Mesothelial cell of epicardium (in vitro differentiated cells): Measurements from ENCODE around the gene NANOS1. TPM values are rescaled to one million over a fixed set of nuclear protein-coding genes. Genes with fewer than 3 reads are reported as not detected.

Experiments used
- DNase-seq, 2 experiments: peaks; one replicate each; pipeline ENCODE4 v3.0.0; 2021; ENCODE audit warnings: low spot score in 2 of 2; ENCODE audit not compliant: unreplicated experiment in 2 of 2
- H3K27ac Mint-ChIP-seq: 2 replicates; pipeline ENCODE4 v1.8.0; 2021; ENCODE audit warnings: mixed read lengths
- H3K27me3 Mint-ChIP-seq: 2 replicates; pipeline ENCODE4 v1.8.0; 2021; ENCODE audit warnings: low read depth, mixed read lengths
- H3K36me3 Mint-ChIP-seq: 2 replicates; pipeline ENCODE4 v1.8.0; 2021; ENCODE audit warnings: mixed read lengths
- H3K4me1 Mint-ChIP-seq: 2 replicates; pipeline ENCODE4 v1.8.0; 2021; ENCODE audit warnings: mixed read lengths
- H3K4me3 Mint-ChIP-seq: 2 replicates; pipeline ENCODE4 v1.8.0; 2021; ENCODE audit warnings: mild to moderate bottlenecking, moderate library complexity, mixed read lengths
- H3K9me3 Mint-ChIP-seq: 2 replicates; pipeline ENCODE4 v1.8.0; 2021; ENCODE audit warnings: mixed read lengths
- total RNA-seq: library from RNA; stranded (reverse); gene quantifications from 3 replicates; pipeline ENCODE4 v1.2.1, GENCODE V29; 2021
- TF ChIP-seq, protein P1 (sequence below): fragments of 200-600 bp; sonication (generic); IDR thresholded peaks from one replicate; pipeline ENCODE4 v1.5.0; 2021; ENCODE audit warnings: antibody characterized with exemption; ENCODE audit not compliant: unreplicated experiment

The NANOS1 gene
- total RNA-seq, 1 donor from 2014 or later, result 4.1 TPM

DNA sequence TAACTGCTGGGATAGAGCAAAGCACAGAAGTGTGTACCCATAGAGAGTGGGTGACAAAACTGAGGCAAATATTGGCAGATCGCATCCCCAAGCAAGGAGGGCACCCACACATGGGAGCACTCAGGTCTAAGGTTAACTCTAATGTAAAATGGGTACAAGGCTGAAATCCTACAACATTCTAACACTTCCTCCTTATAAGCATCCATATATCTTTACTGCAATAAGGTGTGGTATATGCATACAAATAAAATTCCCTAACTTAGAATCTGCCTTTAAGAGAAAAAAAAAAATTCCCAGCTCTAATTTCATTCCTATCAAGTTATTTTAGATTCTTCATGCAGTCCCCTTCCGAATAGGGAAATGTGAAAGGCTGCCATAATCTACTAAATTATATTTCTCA, 32.4 kb downstream of the NANOS1 start:
- Mint-ChIP-seq H3K27me3 (no peaks in the 10 kb centered on the region), H3K4me1 (peaks cover 2% of the 10 kb centered on the region), H3K9me3 (no peaks in the 10 kb centered on the region), H3K27ac (no peak overlapping the region), H3K36me3 (peaks cover 62% of the 10 kb centered on the region), H3K4me3 (no peak overlapping the region)
- TF ChIP-seq, protein P1, sequence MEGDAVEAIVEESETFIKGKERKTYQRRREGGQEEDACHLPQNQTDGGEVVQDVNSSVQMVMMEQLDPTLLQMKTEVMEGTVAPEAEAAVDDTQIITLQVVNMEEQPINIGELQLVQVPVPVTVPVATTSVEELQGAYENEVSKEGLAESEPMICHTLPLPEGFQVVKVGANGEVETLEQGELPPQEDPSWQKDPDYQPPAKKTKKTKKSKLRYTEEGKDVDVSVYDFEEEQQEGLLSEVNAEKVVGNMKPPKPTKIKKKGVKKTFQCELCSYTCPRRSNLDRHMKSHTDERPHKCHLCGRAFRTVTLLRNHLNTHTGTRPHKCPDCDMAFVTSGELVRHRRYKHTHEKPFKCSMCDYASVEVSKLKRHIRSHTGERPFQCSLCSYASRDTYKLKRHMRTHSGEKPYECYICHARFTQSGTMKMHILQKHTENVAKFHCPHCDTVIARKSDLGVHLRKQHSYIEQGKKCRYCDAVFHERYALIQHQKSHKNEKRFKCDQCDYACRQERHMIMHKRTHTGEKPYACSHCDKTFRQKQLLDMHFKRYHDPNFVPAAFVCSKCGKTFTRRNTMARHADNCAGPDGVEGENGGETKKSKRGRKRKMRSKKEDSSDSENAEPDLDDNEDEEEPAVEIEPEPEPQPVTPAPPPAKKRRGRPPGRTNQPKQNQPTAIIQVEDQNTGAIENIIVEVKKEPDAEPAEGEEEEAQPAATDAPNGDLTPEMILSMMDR, result no peak
- no peak for DNase-seq

DNA sequence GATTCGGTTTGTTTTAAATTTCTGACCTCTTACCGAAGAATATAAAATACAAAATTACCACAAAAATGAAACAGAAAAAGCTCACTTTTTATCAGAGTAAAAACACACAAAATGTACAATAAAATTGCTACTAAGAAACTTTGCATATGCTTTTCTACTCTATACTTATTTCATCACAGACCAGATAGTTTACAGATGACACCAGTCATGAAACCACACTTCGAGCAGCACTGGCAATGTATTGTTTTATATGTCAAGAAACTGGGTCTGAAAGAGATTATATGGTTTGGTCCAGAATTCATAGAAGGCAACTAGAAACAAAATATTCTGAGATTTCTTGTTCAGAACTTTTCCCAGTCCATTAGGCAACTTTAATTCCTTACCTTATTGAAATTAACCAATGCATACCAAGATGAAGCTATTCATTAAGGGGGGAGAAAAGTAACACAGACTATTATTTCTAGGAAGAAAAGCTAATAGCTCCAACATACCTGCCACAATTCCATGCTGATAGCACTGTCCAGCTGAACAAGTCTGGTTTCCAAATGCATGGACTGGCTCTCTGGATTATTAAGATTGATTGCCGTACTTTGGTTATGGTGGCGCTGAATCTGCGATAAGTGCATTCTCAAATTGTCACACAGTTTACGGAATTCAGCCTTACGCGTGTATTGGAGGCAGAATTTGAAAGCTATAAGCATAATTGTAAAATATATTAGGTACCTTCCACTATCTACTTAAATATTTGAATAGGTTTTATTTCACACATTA, 41.1 kb downstream of the NANOS1 start:
- H3K27ac Mint-ChIP-seq, result no peak overlapping the region
- no peaks in the 10 kb centered on the region for H3K27me3 Mint-ChIP-seq
- no peak overlapping the region for H3K4me3 Mint-ChIP-seq
- DNase-seq, result no peak
- peaks cover 48% of the 10 kb centered on the region for H3K36me3 Mint-ChIP-seq
- TF ChIP-seq, protein P1, result no peak
- no peaks in the 10 kb centered on the region for H3K9me3 Mint-ChIP-seq
- peaks cover 11% of the 10 kb centered on the region for H3K4me1 Mint-ChIP-seq

DNA sequence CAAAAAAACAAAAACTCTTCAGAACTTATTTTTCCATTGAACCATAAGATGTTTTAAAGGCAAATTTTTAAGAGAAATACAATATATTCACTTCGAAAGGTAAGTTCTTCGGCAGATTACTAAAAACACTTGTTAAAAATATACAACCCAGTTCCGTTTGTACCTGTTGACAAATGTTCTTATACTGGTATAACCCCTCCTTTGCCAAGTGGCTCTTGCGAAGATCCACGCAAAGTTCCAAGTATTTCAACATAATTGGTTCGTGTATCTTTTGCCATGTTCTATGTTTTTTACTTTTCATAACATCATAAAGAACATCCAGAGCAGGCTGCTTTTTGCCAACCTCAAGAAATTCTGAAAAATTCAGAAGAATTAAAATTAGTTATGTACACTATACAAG, 44.1 kb downstream of the NANOS1 start:
- H3K9me3 Mint-ChIP-seq, result no peaks in the 10 kb centered on the region
- peaks cover 19% of the 10 kb centered on the region for H3K4me1 Mint-ChIP-seq
- TF ChIP-seq, protein P1, result no peak
- DNase-seq, result no peak
- H3K27ac Mint-ChIP-seq, result peak overlapping the region; percentile 44
- no peak overlapping the region for H3K4me3 Mint-ChIP-seq
- H3K27me3 Mint-ChIP-seq, result no peaks in the 10 kb centered on the region
- peaks cover 32% of the 10 kb centered on the region for H3K36me3 Mint-ChIP-seq

DNA sequence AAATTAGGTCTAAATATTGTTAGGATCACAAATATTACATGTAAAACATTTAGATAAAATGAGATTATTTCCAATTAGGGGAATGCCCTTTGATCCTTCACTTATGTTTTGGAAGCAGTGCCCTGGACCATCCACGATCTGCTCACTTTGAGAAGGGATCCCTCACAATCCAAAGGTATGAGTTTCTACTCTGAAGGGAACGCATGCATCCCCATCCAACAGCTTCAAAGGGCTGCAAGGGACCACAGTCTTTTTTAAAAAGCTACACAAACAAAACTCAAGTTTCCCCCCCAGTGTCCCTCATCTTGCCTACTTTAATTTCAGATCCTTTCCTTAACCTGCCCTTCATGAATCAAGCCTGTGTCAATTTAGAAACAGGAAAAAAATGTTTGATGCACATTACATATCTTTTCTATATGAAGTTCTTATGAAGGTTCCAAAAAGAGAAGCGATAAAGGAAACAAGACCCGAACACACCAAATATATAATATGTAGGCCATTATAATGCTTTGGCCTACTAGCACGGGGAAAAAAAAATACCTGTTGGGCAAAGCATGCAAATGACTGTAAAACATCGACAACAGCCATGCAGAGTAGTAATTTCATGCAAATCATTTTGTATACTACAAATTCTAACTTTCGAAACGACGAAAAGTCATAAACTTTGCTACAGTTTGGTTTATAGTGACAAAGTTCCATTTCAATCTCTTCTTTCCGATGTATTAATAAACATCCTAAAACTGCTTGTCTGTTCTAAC, 49.1 kb downstream of the NANOS1 start:
- TF ChIP-seq, protein P1, result no peak
- Mint-ChIP-seq H3K27me3 (no peaks in the 10 kb centered on the region), H3K4me1 (peaks cover 29% of the 10 kb centered on the region), H3K36me3 (peaks cover 2% of the 10 kb centered on the region), H3K27ac (peak overlapping the region; percentile 99), H3K9me3 (no peaks in the 10 kb centered on the region), H3K4me3 (peak overlapping the region; percentile 90)
- DNase-seq, result no peak

DNA sequence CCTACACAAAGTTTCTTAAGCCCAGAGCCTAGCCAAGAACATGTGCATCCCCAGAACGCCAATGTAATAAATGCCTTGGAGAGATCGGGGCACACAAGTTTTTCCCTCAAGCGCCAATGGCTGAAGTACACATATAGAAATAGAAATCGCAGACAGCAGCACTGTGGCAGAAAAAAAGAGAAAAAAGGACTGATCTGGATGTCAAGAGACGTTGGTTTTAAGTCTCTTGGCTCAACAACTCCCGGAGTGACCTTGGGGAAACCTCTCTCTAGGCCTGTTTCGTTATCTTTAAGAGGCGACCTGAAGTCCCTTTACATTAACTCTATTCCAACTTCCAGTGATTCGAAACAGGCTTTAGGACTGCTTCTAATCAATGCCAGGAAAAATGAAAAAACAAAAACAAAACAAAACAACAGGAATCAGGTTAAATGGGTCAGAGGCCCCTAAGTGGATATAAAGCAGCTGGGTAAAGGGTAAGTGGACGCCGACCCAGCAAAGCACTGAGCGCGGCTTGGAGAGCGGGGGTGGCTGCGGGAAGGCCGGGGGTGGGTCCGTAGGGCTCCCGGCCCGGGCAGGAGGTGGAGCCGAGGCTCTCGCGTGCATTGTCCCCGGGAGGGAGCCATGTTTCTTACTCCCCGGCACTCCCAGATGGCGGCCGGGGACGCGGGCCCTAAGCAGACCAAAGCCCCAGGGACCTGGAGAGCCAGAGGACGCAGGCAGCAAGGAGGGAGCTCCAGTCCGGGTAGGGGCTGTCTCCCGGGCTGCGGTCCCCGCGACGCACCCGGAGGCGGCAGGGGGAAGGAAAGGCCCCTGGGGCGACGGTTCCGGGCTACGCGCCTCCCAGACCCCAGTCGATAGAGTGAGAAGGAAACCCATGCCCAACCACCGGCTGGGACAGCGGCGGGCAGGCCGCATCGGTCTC, 50.3 kb downstream of the NANOS1 start:
- peaks cover 24% of the 10 kb centered on the region for H3K4me1 Mint-ChIP-seq
- no peaks in the 10 kb centered on the region for H3K9me3 Mint-ChIP-seq
- DNase-seq, result peak in 1 of 2 experiments; percentile 43
- H3K36me3 Mint-ChIP-seq, result peaks cover 2% of the 10 kb centered on the region
- peak overlapping the region; percentile 99 for H3K27ac Mint-ChIP-seq
- no peaks in the 10 kb centered on the region for H3K27me3 Mint-ChIP-seq
- TF ChIP-seq, protein P1, result no peak
- H3K4me3 Mint-ChIP-seq, result peak overlapping the region; percentile 90
